Natural killer cell (primary cell): ENCODE results near the gene SPPL3. TPM values are rescaled to one million over a fixed set of nuclear protein-coding genes. Genes with fewer than 3 reads are reported as not detected.
A peak's percentile ranks its signal among the peaks of the same experiment; 100 is the strongest.

Experiments
- ATAC-seq, 3 donors: fragments of 150-1000 bp in 2 of 3; fragments of 200-7000 bp in 1 of 3; cut with Tn5 transposase; 1 replicate in 1 of 3; 2 replicates in 2 of 3; pipeline ENCODE4 v1.10.0; 2021; ENCODE audit warnings: mild to moderate bottlenecking in 2 of 3, moderate library complexity in 2 of 3
- DNase-seq, 2 donors: peaks; one replicate each; pipeline versions ENCODE4 v3.0.0 to v3.0.0-alpha.2; 2013 to 2021; ENCODE audit warnings: mixed read lengths in 1 of 2
- H3K27ac ChIP-seq: one replicate; pipeline ENCODE4 v1.5.1; 2013; ENCODE audit warnings: mild to moderate bottlenecking, low read length
- H3K27me3 ChIP-seq: one replicate; pipeline ENCODE4 v1.6.1; 2013; ENCODE audit warnings: low read length; ENCODE audit not compliant: control insufficient read depth, insufficient read depth
- H3K36me3 ChIP-seq: one replicate; pipeline ENCODE4 v1.6.1; 2013; ENCODE audit warnings: low read length; ENCODE audit not compliant: control insufficient read depth, insufficient read depth
- H3K4me1 ChIP-seq: one replicate; pipeline ENCODE4 v1.6.1; 2013; ENCODE audit warnings: low read length; ENCODE audit not compliant: control insufficient read depth, insufficient read depth
- H3K4me3 ChIP-seq: one replicate; pipeline ENCODE4 v1.5.1; 2013; ENCODE audit warnings: low read length
- H3K9me3 ChIP-seq: one replicate; pipeline ENCODE4 v1.6.1; 2013; ENCODE audit warnings: low read length; ENCODE audit not compliant: control insufficient read depth, insufficient read depth
- H3K27ac Mint-ChIP-seq, 2 donors: one replicate each; pipeline ENCODE4 v1.8.0; 2022; ENCODE audit warnings: mild to moderate bottlenecking in 2 of 2, mixed read lengths in 2 of 2, moderate library complexity in 1 of 2
- H3K27me3 Mint-ChIP-seq, 2 donors: one replicate each; pipeline ENCODE4 v1.8.0; 2022; ENCODE audit warnings: low read depth in 2 of 2, mixed read lengths in 2 of 2
- H3K36me3 Mint-ChIP-seq: one replicate; pipeline ENCODE4 v1.8.0; 2022; ENCODE audit warnings: mixed read lengths
- H3K4me1 Mint-ChIP-seq, 2 donors: one replicate each; pipeline ENCODE4 v1.8.0; 2022; ENCODE audit warnings: mixed read lengths in 2 of 2
- H3K4me3 Mint-ChIP-seq: one replicate; pipeline ENCODE4 v1.8.0; 2022; ENCODE audit warnings: mild to moderate bottlenecking, moderate library complexity, mixed read lengths
- H3K9me3 Mint-ChIP-seq, 2 donors: one replicate each; pipeline ENCODE4 v1.8.0; 2022; ENCODE audit warnings: mixed read lengths in 2 of 2
- CTCF ChIP-seq: fragments of 200-600 bp; IDR thresholded peaks from one replicate; pipeline ENCODE4 v1.8.0; 2022; ENCODE audit warnings: antibody characterized with exemption
- WGBS: methylation state at CpG from one replicate; pipeline ENCODE4 v1.1.7; 2013; ENCODE audit warnings: missing lambda C conversion rate; ENCODE audit not compliant: insufficient coverage; 5-methylcytosine and 5-hydroxymethylcytosine counted together
- intact Hi-C: fragments of 100-400 bp; cut with micrococcal nuclease; formaldehyde crosslinking; loops from one replicate; pipeline ENCODE4 v1.14.2; 2022
- total RNA-seq, 4 donors: library from RNA; stranded (reverse); fragments of 120-200 nt in 1 of 4; gene quantifications; one replicate each; pipeline versions ENCODE4 v1.2.3 to v1.2.4, GENCODE V29; 2013 to 2022

Gene SPPL3
- total RNA-seq, 3 donors from 2014 or later (not counting 1 experiment from before 2014, with no cell fraction given), result 31.5 to 40.2 (median 39.9) TPM

GRCh38 chr12:120861074-120861795 lies 42.9 kb downstream of the SPPL3 start:
- Histone ChIP-seq H3K36me3 (no peaks in the 10 kb centered on the region), H3K4me3 (no peak overlapping the region), H3K27ac (no peak overlapping the region), H3K27me3 (no peaks in the 10 kb centered on the region), H3K9me3 (no peaks in the 10 kb centered on the region), H3K4me1 (peaks cover 3% of the 10 kb centered on the region)
- no peak for DNase-seq
- Mint-ChIP-seq H3K4me3 (no peak overlapping the region), H3K9me3 (peaks cover 0 to 2% of the 10 kb centered on the region in 2 donors), H3K36me3 (no peaks in the 10 kb centered on the region), H3K27me3 (no peaks in the 10 kb centered on the region), H3K27ac (no peak overlapping the region), H3K4me1 (peaks cover 48 to 53% of the 10 kb centered on the region in 2 donors)
- intact Hi-C loops, result no loop called here
- ATAC-seq, result no peak
- WGBS, result 76% methylated on average over 3 of the region's 3 CpGs
- no peak for TF ChIP-seq CTCF

GRCh38 chr12:120858306-120859088 lies 45.7 kb downstream of the SPPL3 start:
- Histone ChIP-seq H3K27ac (no peak overlapping the region), H3K4me1 (peaks cover 7% of the 10 kb centered on the region), H3K27me3 (no peaks in the 10 kb centered on the region), H3K9me3 (no peaks in the 10 kb centered on the region), H3K4me3 (no peak overlapping the region), H3K36me3 (no peaks in the 10 kb centered on the region)
- Mint-ChIP-seq H3K9me3 (peaks cover 0 to 2% of the 10 kb centered on the region in 2 donors), H3K27me3 (no peaks in the 10 kb centered on the region), H3K27ac (no peak overlapping the region), H3K36me3 (no peaks in the 10 kb centered on the region), H3K4me1 (peaks cover 40 to 45% of the 10 kb centered on the region in 2 donors), H3K4me3 (no peak overlapping the region)
- 95% methylated on average over 9 of the region's 13 CpGs for WGBS
- DNase-seq (no peak), ATAC-seq (no peak)
- intact Hi-C loops, result no loop called here
- no peak for TF ChIP-seq CTCF

- Mint-ChIP-seq H3K27ac (peak overlapping the region; percentile 17 to 35), H3K4me3 (peak overlapping the region; percentile 51), H3K27me3 (no peaks in the 10 kb centered on the region), H3K4me1 (peaks cover 39 to 44% of the 10 kb centered on the region in 2 donors), H3K36me3 (no peaks in the 10 kb centered on the region), H3K9me3 (peaks cover 0 to 2% of the 10 kb centered on the region in 2 donors)
- no peak for TF ChIP-seq CTCF
- WGBS, result no CpG with 5 or more reads among the region's 2 CpGs
- peak in 2 of 3 donors; percentile 36 to 72 for ATAC-seq
- Histone ChIP-seq H3K27me3 (no peaks in the 10 kb centered on the region), H3K4me3 (no peak overlapping the region), H3K27ac (no peak overlapping the region), H3K9me3 (no peaks in the 10 kb centered on the region), H3K36me3 (no peaks in the 10 kb centered on the region), H3K4me1 (peaks cover 8% of the 10 kb centered on the region)
- intact Hi-C loops, result no loop called here
- DNase-seq, result peak in 1 of 2 donors; percentile 54
These were observed 47.2 kb downstream of the SPPL3 start for GRCh38 chr12:120856980-120857379.
